Measurements from ENCODE around the gene WSB1.
"Not testable (repeated sequence)": the region's sequence is repeated elsewhere in the genome, so short reads cannot be mapped to it uniquely, and the experiment has no call there.

WSB1 gene

DNA sequence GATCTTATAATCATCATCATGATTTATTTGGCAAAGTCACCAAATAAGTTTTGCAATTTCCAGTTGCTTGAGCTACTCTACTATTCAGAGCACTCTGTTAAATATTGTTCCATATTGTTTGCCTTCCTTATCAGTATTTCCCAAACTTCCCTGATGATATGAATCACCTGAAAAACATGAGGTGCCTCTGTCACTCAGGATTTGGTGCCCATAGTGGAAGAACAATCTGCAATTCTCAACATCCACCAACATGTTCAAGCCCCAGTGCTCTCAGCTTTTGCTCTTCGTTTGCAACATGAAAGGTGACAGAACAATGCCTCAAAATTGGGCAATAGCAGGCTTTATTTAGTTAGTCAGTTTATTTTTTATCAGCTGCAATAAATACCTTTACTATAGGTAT lies 28.6 kb upstream of the WSB1 start:
- H3K27me3 Mint-ChIP-seq (ENCODE audit: low read depth): peaks cover 32% of the 10 kb centered on the region
- no peak overlapping the region for H3K4me3 Mint-ChIP-seq
- no peaks in the 10 kb centered on the region for H3K9me3 Mint-ChIP-seq
- H3K36me3 Mint-ChIP-seq (ENCODE audit: low read depth): no peaks in the 10 kb centered on the region
- no peaks in the 10 kb centered on the region for H3K4me1 Mint-ChIP-seq (ENCODE audit: low read depth)
- H3K27ac Mint-ChIP-seq: no peak overlapping the region

DNA sequence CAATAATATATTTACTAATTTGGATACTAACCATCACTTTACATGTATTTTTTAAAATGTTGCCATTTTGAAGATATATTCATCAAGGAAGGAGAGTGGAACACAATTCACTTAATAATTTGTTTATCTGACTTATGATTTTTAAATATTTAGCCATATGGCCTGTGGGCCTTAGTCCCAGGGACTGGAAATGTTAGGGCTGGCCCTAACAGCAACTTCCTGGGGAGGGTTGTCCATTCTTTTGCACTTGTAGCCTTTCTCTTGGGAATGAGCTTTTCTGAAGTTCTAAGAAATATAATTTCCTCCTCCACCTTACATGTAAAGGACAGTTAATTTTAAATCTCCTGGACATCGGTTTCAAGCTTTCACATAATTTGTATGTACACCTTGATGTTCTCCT lies 27.7 kb upstream of the WSB1 start:
- no peak overlapping the region for H3K27ac Mint-ChIP-seq
- no peaks in the 10 kb centered on the region for H3K36me3 Mint-ChIP-seq (ENCODE audit: low read depth)
- H3K27me3 Mint-ChIP-seq (ENCODE audit: low read depth): peaks cover 29% of the 10 kb centered on the region
- H3K9me3 Mint-ChIP-seq: no peaks in the 10 kb centered on the region
- no peaks in the 10 kb centered on the region for H3K4me1 Mint-ChIP-seq (ENCODE audit: low read depth)
- no peak overlapping the region for H3K4me3 Mint-ChIP-seq

GRCh38 chr17:27268394-27269085 lies 25.4 kb upstream of the WSB1 start:
- no peak overlapping the region for H3K4me3 Mint-ChIP-seq
- no peaks in the 10 kb centered on the region for H3K36me3 Mint-ChIP-seq (ENCODE audit: low read depth)
- no peaks in the 10 kb centered on the region for H3K4me1 Mint-ChIP-seq (ENCODE audit: low read depth)
- H3K27me3 Mint-ChIP-seq (ENCODE audit: low read depth): peaks cover 22% of the 10 kb centered on the region
- no peaks in the 10 kb centered on the region for H3K9me3 Mint-ChIP-seq
- H3K27ac Mint-ChIP-seq: no peak overlapping the region

- Mint-ChIP-seq H3K9me3 (no peaks in the 10 kb centered on the region), H3K27ac (no peak overlapping the region), H3K36me3 (ENCODE audit: low read depth) (no peaks in the 10 kb centered on the region), H3K4me1 (ENCODE audit: low read depth) (no peaks in the 10 kb centered on the region), H3K27me3 (ENCODE audit: low read depth) (peaks cover 22% of the 10 kb centered on the region), H3K4me3 (no peak overlapping the region)
These were observed 24.7 kb upstream of the WSB1 start for GRCh38 chr17:27269201-27269600.

DNA sequence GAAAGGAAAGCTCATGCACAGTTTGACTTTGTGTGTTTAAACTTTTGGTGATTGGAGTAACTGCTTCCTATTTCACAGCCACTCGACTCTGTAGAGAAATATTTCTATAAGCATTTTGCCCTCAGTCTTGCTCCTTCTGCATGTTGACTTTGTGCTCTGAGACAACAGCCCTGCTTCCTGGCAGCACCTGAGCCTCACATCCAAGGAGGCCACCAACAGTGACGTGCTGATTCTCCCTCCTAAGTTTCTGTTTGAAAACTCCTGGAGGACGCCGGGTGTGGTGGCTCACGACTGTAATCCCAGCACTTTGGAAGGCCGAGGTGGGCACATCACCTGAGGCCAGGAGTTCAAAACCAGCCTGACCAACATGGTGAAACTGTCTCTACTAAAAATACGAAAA lies 23.9 kb upstream of the WSB1 start:
- no peaks in the 10 kb centered on the region for H3K9me3 Mint-ChIP-seq
- H3K36me3 Mint-ChIP-seq (ENCODE audit: low read depth): no peaks in the 10 kb centered on the region
- H3K4me1 Mint-ChIP-seq (ENCODE audit: low read depth): no peaks in the 10 kb centered on the region

DNA sequence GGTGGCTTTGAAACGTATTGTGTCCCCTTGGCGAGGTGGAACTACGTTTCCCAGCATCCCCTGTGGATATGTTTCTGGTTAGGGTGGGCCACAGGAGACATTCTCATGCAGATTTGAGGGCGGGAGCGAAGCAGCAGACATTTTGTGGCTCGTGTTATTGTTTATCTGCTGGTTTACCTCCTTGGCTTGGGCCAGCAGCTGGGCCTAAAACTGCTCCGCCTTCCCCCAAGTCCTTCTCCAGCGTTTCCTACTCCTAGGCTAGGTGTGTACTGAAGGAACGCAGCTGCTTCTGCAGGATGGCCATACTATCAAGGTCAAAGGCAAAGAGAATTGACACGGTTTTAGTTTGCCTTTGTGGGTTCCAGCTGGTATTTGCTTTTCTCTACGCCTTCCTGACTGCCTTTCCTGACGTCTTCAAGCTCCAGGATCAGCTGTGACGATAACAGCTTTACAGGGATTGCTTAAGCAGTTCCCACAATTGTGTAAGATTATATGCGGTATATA lies 17.2 kb upstream of the WSB1 start:
- Mint-ChIP-seq H3K4me1 (ENCODE audit: low read depth) (no peaks in the 10 kb centered on the region), H3K9me3 (no peaks in the 10 kb centered on the region), H3K36me3 (ENCODE audit: low read depth) (no peaks in the 10 kb centered on the region), H3K27me3 (ENCODE audit: low read depth) (no peaks in the 10 kb centered on the region), H3K27ac (no peak overlapping the region), H3K4me3 (no peak overlapping the region)

More for the DNA sequence above, 23.9 kb upstream of the WSB1 start:
- Mint-ChIP-seq H3K27me3 (ENCODE audit: low read depth) (peaks cover 18% of the 10 kb centered on the region), H3K4me3 (no peak overlapping the region), H3K27ac (no peak overlapping the region)

GRCh38 chr17:27279132-27279531 lies 14.8 kb upstream of the WSB1 start:
- not testable (repeated sequence) for H3K27ac Mint-ChIP-seq; H3K4me1 Mint-ChIP-seq (ENCODE audit: low read depth); H3K27me3 Mint-ChIP-seq (ENCODE audit: low read depth); H3K4me3 Mint-ChIP-seq; H3K9me3 Mint-ChIP-seq; H3K36me3 Mint-ChIP-seq (ENCODE audit: low read depth)

DNA sequence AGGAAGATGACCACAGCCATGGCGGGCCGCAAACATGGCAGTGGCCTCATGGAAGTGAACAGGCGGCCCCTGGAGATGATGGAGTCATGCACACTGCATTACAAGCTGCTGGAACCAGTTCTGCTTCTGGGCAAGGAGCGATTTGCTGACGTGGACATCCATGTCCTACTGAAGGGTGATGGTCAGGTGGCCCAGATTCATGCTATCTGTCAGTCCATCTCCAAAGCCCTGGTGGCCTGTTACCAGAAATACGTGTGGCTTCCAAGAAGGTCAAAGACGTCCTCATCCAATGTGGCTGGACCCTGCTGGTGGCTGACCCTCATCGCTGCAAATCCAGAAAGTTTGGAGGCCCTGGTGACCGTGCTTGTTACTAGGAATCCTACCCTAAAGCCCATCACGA lies 13.4 kb upstream of the WSB1 start:
- Mint-ChIP-seq H3K9me3 (no peaks in the 10 kb centered on the region), H3K36me3 (ENCODE audit: low read depth) (no peaks in the 10 kb centered on the region), H3K4me3 (no peak overlapping the region), H3K27ac (no peak overlapping the region), H3K27me3 (ENCODE audit: low read depth) (peaks cover 7% of the 10 kb centered on the region), H3K4me1 (ENCODE audit: low read depth) (no peaks in the 10 kb centered on the region)

GRCh38 chr17:27281438-27281837 lies 12.5 kb upstream of the WSB1 start:
- H3K4me1 Mint-ChIP-seq (ENCODE audit: low read depth): no peaks in the 10 kb centered on the region
- no peaks in the 10 kb centered on the region for H3K9me3 Mint-ChIP-seq
- no peaks in the 10 kb centered on the region for H3K36me3 Mint-ChIP-seq (ENCODE audit: low read depth)
- peaks cover 7% of the 10 kb centered on the region for H3K27me3 Mint-ChIP-seq (ENCODE audit: low read depth)
- no peak overlapping the region for H3K27ac Mint-ChIP-seq
- H3K4me3 Mint-ChIP-seq: no peak overlapping the region

DNA sequence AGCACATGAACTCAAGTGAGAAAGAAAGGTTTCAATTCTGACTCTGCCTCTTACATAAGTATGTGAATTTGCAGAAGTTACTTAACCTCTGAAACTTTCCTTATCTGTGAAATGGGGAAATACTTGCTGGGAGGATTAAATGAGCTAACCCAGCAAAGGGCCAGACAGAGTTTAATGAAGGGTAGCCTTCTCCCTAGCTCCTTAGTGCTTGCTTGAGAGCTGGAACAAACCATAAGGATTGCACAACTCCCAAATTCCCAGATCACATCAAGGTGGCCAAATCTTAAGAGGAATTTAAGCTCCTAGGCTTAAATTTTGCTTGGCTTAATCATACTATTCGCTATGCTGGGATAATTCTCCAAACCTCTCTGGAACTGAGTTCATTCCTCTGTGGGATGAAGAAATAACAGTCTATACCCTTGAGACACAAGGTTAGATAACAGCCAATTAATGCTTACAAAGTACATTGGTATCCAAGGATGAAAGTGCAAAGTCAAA lies 11.8 kb upstream of the WSB1 start:
- Mint-ChIP-seq H3K9me3 (no peaks in the 10 kb centered on the region), H3K27ac (no peak overlapping the region), H3K27me3 (ENCODE audit: low read depth) (peaks cover 7% of the 10 kb centered on the region), H3K4me1 (ENCODE audit: low read depth) (no peaks in the 10 kb centered on the region), H3K36me3 (ENCODE audit: low read depth) (no peaks in the 10 kb centered on the region), H3K4me3 (no peak overlapping the region)

- Mint-ChIP-seq H3K36me3 (ENCODE audit: low read depth) (no peaks in the 10 kb centered on the region), H3K27ac (no peak overlapping the region), H3K4me1 (ENCODE audit: low read depth) (no peaks in the 10 kb centered on the region), H3K27me3 (ENCODE audit: low read depth) (peaks cover 10% of the 10 kb centered on the region), H3K4me3 (no peak overlapping the region), H3K9me3 (no peaks in the 10 kb centered on the region)
These were observed 10.9 kb upstream of the WSB1 start for GRCh38 chr17:27283060-27283459.

DNA sequence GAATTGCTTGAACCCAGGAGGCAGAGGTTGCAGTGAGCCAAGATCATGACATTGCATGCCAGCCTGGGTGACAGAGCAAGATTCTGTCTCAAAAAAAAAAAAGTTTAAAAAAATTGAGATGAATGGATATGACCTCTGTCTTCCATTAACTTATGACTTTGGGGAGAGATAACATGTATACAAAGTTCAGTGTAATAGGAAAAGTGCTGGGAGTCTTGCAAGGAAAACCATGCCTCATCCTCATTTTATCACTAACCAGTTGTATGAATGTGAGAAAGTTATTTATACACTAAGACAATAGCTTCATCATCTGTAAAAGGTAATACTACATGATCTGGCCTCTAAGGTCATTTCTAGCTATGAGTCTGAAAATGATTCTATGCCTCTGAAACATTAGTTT lies 10.2 kb upstream of the WSB1 start:
- Mint-ChIP-seq H3K36me3 (ENCODE audit: low read depth) (no peaks in the 10 kb centered on the region), H3K27ac (no peak overlapping the region), H3K4me3 (no peak overlapping the region), H3K4me1 (ENCODE audit: low read depth) (no peaks in the 10 kb centered on the region), H3K27me3 (ENCODE audit: low read depth) (peaks cover 12% of the 10 kb centered on the region), H3K9me3 (no peaks in the 10 kb centered on the region)

DNA sequence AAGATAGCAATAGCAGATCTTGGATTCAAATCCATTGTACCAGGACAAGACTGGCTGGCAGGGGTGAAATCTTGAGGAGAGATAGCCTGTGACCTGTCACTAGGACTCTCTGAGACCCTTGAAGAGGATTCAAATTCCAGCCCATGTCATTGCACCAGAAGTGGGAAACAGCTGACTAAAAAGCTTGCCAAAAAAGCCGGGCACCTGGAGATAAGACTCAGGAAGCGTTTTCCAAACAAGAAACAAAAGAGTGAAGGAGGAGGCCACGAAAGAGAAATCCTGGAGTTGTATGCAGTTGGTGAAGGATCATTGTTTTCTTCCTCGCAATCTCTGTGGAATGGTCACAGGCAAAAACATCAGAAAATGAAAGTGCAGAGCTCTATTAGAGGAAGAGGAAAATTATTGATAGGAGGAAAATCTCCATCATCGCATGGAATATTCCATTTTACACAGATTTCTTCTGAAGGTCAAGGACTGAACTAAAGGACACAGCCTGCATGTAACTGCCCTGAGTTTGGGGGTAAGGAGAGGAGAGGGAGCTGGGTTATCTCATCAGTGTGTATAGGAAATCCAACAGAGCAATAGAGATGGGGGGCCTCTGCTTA lies 9.0 kb upstream of the WSB1 start:
- H3K4me3 Mint-ChIP-seq: no peak overlapping the region
- H3K36me3 Mint-ChIP-seq (ENCODE audit: low read depth): no peaks in the 10 kb centered on the region
- H3K27ac Mint-ChIP-seq: no peak overlapping the region
- H3K27me3 Mint-ChIP-seq (ENCODE audit: low read depth): peaks cover 12% of the 10 kb centered on the region
- H3K4me1 Mint-ChIP-seq (ENCODE audit: low read depth): peaks cover 1% of the 10 kb centered on the region
- no peaks in the 10 kb centered on the region for H3K9me3 Mint-ChIP-seq

- Mint-ChIP-seq H3K4me1 (ENCODE audit: low read depth) (peaks cover 4% of the 10 kb centered on the region), H3K4me3 (no peak overlapping the region)
These were observed 8.4 kb upstream of the WSB1 start for GRCh38 chr17:27285516-27285915.

GRCh38 chr17:27288183-27288582 lies 5.7 kb upstream of the WSB1 start:
- Mint-ChIP-seq H3K27me3 (ENCODE audit: low read depth) (peaks cover 10% of the 10 kb centered on the region), H3K4me3 (no peak overlapping the region), H3K4me1 (ENCODE audit: low read depth) (peaks cover 5% of the 10 kb centered on the region), H3K9me3 (no peaks in the 10 kb centered on the region), H3K27ac (no peak overlapping the region), H3K36me3 (ENCODE audit: low read depth) (no peaks in the 10 kb centered on the region)

More at GRCh38 chr17:27285516-27285915, 8.4 kb upstream of the WSB1 start:
- H3K27ac Mint-ChIP-seq: no peak overlapping the region
- H3K27me3 Mint-ChIP-seq (ENCODE audit: low read depth): peaks cover 15% of the 10 kb centered on the region
- H3K9me3 Mint-ChIP-seq: no peaks in the 10 kb centered on the region
- no peaks in the 10 kb centered on the region for H3K36me3 Mint-ChIP-seq (ENCODE audit: low read depth)
